T-helper 2 cell treated with Interferon-gamma antibody and Interleukin-4, amounts not matched to agents 100 ng/mL and 5 ng/mL, for 36 hours (primary cell): ENCODE data around the gene FCGBP. TPM values are rescaled to one million over a fixed set of nuclear protein-coding genes. Genes with fewer than 3 reads are reported as not detected.
"Not testable (repeated sequence)": the region's sequence is repeated elsewhere in the genome, so short reads cannot be mapped to it uniquely, and the experiment has no call there.

Source experiments
- intact Hi-C: fragments of 100-400 bp; cut with micrococcal nuclease; formaldehyde crosslinking; loops from one replicate; pipeline ENCODE4 v1.15.1; 2023
- total RNA-seq: library from RNA; stranded (reverse); gene quantifications from 2 replicates; pipeline ENCODE4 v1.2.3, GENCODE V29; 2022

FCGBP gene
- total RNA-seq: 7.3 and 7.4 TPM in 2 replicates

DNA sequence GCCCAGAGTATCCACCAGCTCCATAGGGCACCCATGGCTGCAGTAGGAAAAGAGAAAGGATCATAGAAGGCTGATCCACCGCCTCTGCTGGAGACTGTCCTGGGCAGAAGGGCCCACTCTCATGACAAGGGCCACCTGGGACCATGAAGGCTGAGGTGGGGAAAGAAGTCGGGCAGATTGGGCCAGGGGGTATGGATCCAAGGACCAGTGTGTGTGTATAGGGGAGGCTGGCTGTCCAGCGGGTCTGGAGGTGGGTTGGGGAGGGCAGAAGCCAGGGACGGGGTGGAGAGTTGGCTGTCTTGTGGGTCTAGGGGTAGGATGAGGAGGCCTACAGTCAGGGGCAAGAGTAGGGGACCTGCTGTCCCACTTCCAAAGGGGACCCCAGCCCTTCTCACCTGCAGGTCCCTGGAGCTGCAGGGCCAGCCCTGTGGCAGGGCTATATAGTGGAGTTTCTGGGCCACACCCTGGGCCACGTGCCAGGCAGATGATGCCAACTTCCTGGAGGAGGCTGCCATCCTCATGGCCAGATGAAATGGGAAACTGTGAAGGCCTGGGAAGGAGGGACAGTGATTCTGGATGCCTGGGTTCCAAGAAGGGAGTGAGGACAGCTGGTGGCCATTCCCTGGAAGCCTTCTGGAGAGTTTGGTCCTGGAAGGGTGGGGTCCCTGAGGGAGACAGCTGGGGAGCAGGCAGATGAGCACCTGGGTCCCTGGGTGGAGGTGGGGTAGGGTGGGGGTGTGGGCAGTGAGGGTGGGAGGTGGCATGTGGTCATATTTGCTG is at the start of gene FCGBP:
TSS of gene FCGBP (minus strand) at position 51 of the 780 bp plus-strand sequence.
- intact Hi-C loops: no loop called here

DNA sequence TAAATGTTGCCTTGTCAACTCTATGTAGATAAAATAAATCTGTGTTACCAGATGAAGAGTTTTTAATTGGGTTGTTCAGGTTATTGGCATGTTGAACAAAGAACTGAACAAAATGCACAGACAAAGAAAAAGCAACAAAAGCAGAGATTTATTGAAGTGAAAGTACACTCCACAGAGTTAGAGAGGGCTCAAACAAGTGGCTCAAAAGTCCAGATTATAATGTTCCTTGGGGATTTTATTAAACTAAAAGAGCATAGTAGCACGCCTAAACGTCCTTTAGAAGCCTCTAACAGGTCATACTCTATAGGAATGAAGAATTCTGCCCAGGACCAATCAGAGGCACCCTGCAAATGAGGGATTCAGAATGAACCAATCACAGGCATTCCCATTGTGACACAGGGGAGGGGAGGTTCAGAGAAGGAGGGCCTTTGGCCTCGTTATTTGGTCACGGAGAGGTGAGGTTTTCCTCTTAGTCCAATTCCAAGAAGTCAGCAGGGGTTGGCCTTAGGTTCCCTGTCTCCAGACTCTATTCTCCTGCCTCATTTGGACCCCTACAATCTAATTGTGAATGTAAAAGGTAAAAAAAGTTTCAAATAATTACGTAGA is 49.4 kb upstream of the FCGBP start:
- intact Hi-C loops: no loop called here

DNA sequence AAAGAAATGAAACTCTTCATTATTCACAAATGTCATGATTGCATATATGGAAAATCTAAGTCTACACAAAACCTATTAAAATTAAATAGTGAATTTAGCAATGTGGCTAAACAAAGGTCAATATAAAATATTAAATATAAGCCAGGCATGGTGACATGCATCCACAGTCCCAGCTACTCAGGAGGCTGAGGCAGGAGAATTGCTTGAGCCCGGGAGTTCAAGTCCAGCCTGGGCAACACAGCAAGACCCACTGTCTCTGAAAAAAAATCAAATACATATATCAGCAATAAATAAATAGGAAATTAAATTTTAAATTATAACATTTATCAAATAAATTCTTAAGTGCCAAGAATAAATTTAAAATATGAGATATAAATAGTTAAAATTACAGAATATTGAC is 48.4 kb upstream of the FCGBP start:
- intact Hi-C loops: no loop called here

DNA sequence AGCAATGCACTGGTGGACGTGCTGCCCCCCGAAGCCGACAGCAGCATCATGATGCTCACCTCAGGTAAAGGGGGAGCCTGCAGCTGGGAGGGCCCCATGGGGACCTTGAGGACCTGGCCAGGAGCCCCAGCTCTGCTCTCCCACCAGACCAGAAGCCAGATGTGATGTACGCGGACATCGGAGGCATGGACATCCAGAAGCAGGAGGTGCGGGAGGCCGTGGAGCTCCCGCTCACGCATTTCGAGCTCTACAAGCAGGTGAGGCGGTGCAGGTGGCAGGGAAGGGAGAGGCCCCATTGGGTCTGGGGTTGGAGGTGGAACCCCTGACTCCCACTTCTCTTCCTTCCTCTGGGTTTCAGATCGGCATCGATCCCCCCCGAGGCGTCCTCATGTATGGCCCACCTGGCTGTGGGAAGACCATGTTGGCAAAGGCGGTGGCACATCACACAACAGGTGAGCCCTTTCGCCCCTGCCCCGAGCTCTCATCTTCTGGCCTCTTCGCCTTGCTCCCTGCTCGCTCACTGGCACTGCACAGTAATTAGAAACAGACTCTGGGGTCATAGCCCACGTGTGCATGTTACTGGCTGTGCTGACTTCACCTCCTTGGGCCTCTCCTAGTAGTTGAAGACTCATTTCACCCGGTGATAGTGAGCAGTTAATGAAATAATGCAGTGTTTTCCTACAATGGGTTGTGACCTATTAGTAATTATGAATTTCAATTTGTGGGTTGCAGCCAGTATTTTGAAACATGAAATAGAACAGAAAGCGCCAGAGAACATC is 40.1 kb upstream of the FCGBP start:
- intact Hi-C loops: loop anchor here (5.0 kb wide), 1 partner anchor 82 kb away; no protein-coding TSS in a partner anchor

DNA sequence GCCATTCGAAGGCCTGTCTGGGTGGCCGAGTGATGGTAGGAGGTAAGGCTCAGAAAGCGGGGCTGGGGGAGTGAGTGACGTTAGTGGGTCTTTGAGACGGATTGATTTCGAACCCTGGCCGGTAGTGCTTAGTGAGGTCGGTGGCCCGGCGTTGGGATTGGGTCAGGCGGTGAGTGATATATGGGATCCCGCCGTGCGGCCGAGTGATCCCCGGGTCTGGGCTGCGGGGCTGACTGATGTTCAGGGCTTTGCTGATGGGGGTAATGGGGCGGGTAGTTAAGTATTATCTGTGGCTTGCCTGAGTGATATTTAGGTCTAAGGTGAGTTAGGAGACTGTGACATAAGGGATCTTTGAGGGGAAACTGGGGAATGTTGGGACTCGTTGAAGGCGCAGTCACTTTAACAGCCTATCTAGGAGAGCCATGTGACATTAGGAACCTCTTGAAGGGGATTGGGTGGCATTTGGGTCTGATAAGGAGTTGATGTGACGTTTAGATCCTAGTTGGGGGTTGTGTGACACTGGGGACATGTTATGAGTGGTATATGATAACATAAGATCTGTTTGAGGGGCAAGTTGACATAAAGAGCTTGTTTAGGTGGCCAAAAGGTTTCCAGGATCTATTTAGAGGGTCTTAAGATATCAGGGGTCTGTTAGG is 37.1 kb upstream of the FCGBP start:
- intact Hi-C loops: loop anchor here (1.0 to 5.0 kb wide), 6 partner anchors 25 to 147 kb away; partner anchors contain the start of genes FBL and ZNF780A

DNA sequence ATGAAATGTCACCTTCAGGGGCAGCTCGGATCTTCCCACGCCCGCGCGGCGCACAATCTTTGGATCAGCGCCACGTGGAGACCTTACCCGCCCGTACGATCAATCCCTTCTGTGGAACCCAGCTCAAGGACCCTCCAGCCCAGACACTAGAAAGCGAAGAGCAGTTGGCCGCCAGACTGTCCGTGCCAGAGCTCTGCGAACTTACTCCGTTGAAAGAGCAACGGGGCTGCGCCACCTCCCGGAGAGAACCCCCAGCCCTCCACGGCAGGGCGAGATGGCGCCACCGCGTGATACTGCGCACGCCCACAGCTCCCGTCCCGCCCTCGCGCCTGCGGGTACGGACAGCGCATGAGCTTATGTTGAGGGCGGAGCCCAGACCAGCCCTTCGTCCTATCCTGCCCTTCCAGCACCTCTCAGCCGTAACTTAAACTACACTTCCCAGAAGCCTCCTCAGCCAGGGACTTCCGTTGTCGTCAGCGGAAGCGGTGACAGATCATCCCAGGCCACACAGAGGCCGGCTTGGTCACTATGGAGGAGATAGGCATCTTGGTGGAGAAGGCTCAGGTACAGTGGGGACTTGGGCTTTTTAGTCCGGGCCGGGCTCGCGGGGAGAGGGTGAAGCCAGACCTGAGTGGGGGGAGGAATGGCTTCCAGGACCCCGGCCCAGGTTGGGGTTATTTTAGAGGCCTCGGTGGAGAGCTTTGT is 36.4 kb upstream of the FCGBP start, which contains the start of gene PSMC4:
TSS of gene PSMC4 (plus strand) at position 491 of the 705 bp plus-strand sequence. CDS start at position 529, 38 bp downstream.
- intact Hi-C loops: loop anchor here (1.0 to 5.0 kb wide), 6 partner anchors 25 to 146 kb away; partner anchors contain the start of genes FBL and ZNF780A

- intact Hi-C loops: loop anchor here (2.0 to 5.0 kb wide), 3 partner anchors 78 to 146 kb away; partner anchors contain the start of gene FBL
Measured at GRCh38 chr19:39970425-39970674, 35.9 kb upstream of the FCGBP start.

- intact Hi-C loops: loop anchor here (1.0 to 5.0 kb wide), 4 partner anchors 17 to 145 kb away; partner anchors contain the start of gene FBL
Measured at GRCh38 chr19:39969681-39970424, 35.4 kb upstream of the FCGBP start.

GRCh38 chr19:39969266-39969665 is 34.8 kb upstream of the FCGBP start:
- intact Hi-C loops: loop anchor here (1.0 kb wide), 1 partner anchor 16 kb away; no protein-coding TSS in a partner anchor

DNA sequence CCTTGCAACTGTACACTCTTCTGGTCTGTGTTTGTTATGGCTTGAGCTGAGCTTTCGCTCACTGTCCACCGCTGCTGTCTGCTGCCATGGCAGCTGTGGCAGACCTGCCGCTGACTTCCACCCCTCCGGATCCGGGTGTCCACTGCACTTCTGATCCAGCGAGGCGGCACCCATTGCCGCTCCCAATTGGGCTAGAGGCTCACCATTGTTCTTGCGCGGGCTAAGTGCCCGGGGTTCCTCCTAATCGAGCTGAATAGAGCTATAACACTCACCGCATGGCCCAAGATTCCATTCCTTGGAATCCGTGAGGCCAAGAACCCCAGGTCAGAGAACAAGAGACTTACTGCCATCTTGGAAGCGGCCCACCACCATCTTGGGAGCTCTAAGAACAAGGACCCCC is 34.4 kb upstream of the FCGBP start:
- intact Hi-C loops: loop anchor here (1.0 kb wide), 1 partner anchor 15 kb away; no protein-coding TSS in a partner anchor

DNA sequence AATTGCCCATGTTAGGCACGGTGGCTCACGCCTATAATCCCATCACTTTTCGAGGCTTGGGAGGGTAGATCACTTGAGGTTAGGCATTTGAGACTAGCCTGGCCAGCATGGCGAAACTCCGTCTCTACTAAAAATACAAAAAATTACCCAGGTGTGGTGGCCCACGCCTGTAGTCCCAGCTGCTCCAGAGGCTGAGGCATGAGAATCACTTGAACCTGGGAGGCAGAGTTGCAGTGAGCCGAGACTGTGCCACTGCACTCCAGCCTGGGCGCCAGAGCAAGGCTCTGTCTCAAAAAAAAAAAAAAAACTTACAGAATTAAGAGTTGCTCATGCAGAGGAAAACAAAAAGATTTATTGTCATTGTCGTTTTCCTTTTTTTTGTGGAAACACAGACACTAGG is 33.1 kb upstream of the FCGBP start:
- intact Hi-C loops: no loop called here

DNA sequence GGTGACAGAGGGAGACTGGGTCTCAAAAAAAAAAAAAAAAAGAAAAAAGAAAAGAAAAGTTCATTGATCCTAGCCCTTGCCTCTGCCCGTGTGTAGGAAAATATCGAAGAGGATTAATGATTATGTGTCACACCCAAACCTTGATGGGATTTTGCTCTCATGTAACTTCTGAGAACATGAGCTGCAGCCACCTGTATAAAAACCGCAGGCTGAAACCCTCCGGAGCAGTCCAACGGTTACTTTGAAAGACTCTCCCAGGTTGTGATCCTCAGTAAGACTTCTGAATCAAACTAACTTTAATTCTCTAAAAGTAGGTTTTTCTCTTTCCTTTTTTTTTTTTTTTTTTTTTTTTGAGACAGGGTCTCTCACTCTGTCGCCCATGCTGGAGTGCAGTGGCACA is 32.2 kb upstream of the FCGBP start:
- intact Hi-C loops: no loop called here

DNA sequence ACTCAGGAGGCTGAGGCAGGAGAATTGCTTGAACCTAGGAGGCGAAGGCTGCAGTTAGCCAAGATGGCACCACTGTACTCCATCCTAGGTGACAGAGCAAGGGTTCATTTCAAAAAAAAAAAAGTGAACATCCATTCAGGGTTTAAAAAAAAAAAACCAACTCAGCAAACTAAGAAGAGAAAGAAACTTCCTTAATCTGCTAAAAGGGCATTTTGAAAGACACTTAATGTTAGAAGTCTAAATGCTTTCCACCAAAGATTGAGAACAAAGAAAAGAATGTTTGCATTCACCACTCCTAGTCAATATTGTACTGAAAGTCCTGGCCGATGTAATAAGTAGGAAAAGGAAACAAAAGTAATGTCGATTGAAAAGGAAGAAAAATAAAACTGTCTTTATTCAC is 29.5 kb upstream of the FCGBP start:
- intact Hi-C loops: no loop called here

- intact Hi-C loops: not testable (repeated sequence)
Measured at GRCh38 chr19:39959407-39959806, 25.0 kb upstream of the FCGBP start.

- intact Hi-C loops: not testable (repeated sequence)
Measured at GRCh38 chr19:39958942-39959341, 24.5 kb upstream of the FCGBP start.

- intact Hi-C loops: not testable (repeated sequence)
Measured at GRCh38 chr19:39957886-39958285, 23.5 kb upstream of the FCGBP start.

GRCh38 chr19:39953915-39954314 is 19.5 kb upstream of the FCGBP start:
- intact Hi-C loops: loop anchor here (1.0 kb wide), 2 partner anchors 10 to 15 kb away; no protein-coding TSS in a partner anchor

- intact Hi-C loops: no loop called here
Measured at GRCh38 chr19:39951686-39952085, 17.3 kb upstream of the FCGBP start.

DNA sequence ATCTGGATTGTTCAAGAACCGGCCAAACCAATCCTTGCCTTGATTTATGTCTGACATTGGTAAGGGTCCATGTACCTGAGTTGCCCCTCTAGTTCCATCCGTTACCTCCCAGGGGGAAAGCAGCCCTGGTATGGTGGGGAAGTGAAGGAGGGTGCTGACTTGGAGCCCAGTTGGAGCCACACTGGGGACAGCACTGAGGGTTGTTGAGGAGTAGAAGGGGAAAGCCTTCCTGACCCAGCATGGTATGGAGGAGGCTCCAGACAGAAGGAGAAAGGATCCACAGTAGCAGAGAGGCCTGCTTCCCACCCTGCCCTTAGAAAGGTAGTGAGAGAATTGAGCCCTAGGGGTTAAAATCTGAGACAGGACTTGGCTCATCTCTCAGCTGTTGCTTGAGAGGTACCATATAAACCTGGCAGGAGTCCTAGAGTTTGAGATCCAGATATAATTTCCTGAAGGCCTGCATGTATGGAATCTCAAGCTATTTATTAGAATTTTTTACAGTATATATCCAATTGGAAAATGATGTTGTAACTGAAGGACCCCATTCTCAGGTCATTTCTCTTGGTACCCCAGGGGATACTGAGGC is 16.7 kb upstream of the FCGBP start:
- intact Hi-C loops: no loop called here
